H1 (cell line): ENCODE measurements around the gene ABHD14A. TPM values are rescaled to one million over a fixed set of nuclear protein-coding genes. Genes with fewer than 3 reads are reported as not detected.
A peak's percentile ranks its signal among the peaks of the same experiment; 100 is the strongest.

Experiments used
- CTCF ChIA-PET: fragments of 300-600 bp; sonication (Branson Sonifier 250); formaldehyde crosslinking; loops from one replicate; lab custom pipeline; 2021; ENCODE audit not compliant: partially characterized antibody; lab: Charles Lee
- POLR2A ChIA-PET: fragments of 300-600 bp; sonication (Branson Sonifier 250); formaldehyde crosslinking; loops from one replicate; lab custom pipeline; 2021; ENCODE audit warnings: inconsistent platforms; ENCODE audit not compliant: partially characterized antibody; lab: Charles Lee
- DNase-seq, 2 experiments: peaks; one replicate each; pipeline versions ENCODE4 v3.0.0 to v3.0.0-alpha.2; 2010 to 2022; ENCODE audit warnings: low spot score in 2 of 2, low read depth in 1 of 2, mixed read lengths in 1 of 2
- FAIRE-seq: peaks from 2 replicates; lab custom pipeline; 2011; peaks lifted over from hg19 to GRCh38; lab: Jason Lieb, UNC
- H2AFZ ChIP-seq: 2 replicates; pipeline ENCODE4 v1.8.1; 2012; ENCODE audit warnings: low read length, inconsistent platforms
- H2AK5ac ChIP-seq: 2 replicates; pipeline ENCODE4 v1.6.1; 2013; ENCODE audit warnings: low read depth, low read length
- H2BK120ac ChIP-seq: replicated peaks from 2 replicates; pipeline ENCODE3; 2013; ENCODE audit warnings: low read depth, low read length, inconsistent platforms
- H2BK12ac ChIP-seq: 2 replicates; pipeline ENCODE4 v1.6.1; 2013; ENCODE audit warnings: low read depth, low read length
- H2BK15ac ChIP-seq: 2 replicates; pipeline ENCODE4 v1.6.1; 2013; ENCODE audit warnings: low read length
- H2BK20ac ChIP-seq: 2 replicates; pipeline ENCODE4 v1.6.1; 2013; ENCODE audit warnings: low read length
- H2BK5ac ChIP-seq: 2 replicates; pipeline ENCODE4 v1.6.1; 2013; ENCODE audit warnings: low read depth, low read length
- H3K14ac ChIP-seq: 2 replicates; pipeline ENCODE4 v1.6.1; 2013; ENCODE audit warnings: inconsistent platforms; ENCODE audit not compliant: insufficient read length
- H3K18ac ChIP-seq: 2 replicates; pipeline ENCODE4 v1.6.1; 2013; ENCODE audit warnings: low read length; ENCODE audit errors: extremely low read depth
- H3K23ac ChIP-seq: 2 replicates; pipeline ENCODE4 v1.6.1; 2013; ENCODE audit warnings: inconsistent platforms; ENCODE audit not compliant: insufficient read length
- H3K23me2 ChIP-seq: 2 replicates; pipeline ENCODE4 v1.6.1; 2013; ENCODE audit warnings: low read depth, low read length
- H3K27ac ChIP-seq: 2 replicates; pipeline ENCODE4 v1.6.1; 2011; ENCODE audit warnings: low read depth, low read length, inconsistent platforms
- H3K27me3 ChIP-seq, 4 experiments: replicated peaks in 1 of 4; 1 replicate in 1 of 4; 2 replicates in 3 of 4; pipeline versions ENCODE4 v1.6.1 to v1.8.1; 2011 to 2013; ENCODE audit warnings: low read length in 3 of 4, mild to moderate bottlenecking in 3 of 4, inconsistent platforms in 2 of 4, mixed read lengths in 2 of 4, moderate library complexity in 1 of 4; ENCODE audit not compliant: control insufficient read depth in 3 of 4, insufficient read depth in 3 of 4; ENCODE audit errors: extremely low read depth in 1 of 4
- H3K36me3 ChIP-seq, 4 experiments: 2 replicates each; pipeline versions ENCODE4 v1.6.1 to v1.8.1; 2011 to 2013; ENCODE audit warnings: mild to moderate bottlenecking in 4 of 4, low read length in 3 of 4, moderate library complexity in 2 of 4, control low read depth in 1 of 4, inconsistent platforms in 1 of 4; ENCODE audit not compliant: insufficient read depth in 4 of 4, control insufficient read depth in 2 of 4
- H3K4ac ChIP-seq: replicated peaks from 2 replicates; pipeline ENCODE3; 2013; ENCODE audit warnings: low read length, low read depth, mixed read lengths, inconsistent platforms; ENCODE audit not compliant: insufficient read length
- H3K4me1 ChIP-seq, 4 experiments: replicated peaks in 1 of 4; 1 replicate in 1 of 4; 2 replicates in 3 of 4; pipeline versions ENCODE4 v1.6.1 to v1.8.1; 2011 to 2013; ENCODE audit warnings: low read length in 3 of 4, inconsistent platforms in 2 of 4, mixed read lengths in 1 of 4; ENCODE audit not compliant: insufficient read depth in 4 of 4, control insufficient read depth in 3 of 4
- H3K4me2 ChIP-seq, 2 experiments: 2 replicates each; pipeline versions ENCODE4 v1.6.1 to v1.8.1; 2011 to 2013; ENCODE audit warnings: low read depth in 2 of 2, low read length in 2 of 2, control low read depth in 1 of 2, inconsistent platforms in 1 of 2, mild to moderate bottlenecking in 1 of 2; ENCODE audit not compliant: insufficient read depth in 1 of 2
- H3K4me3 ChIP-seq, 4 experiments: fragments of 200-600, 300-600 bp in 1 of 4; sonication (generic), shearing (Covaris generic), sonication (Bioruptor Twin) in 1 of 4; 2 replicates each; pipeline versions ENCODE4 v1.5.1 to v1.8.1; 2011 to 2016; ENCODE audit warnings: low read length in 4 of 4, low read depth in 3 of 4, control low read depth in 2 of 4, inconsistent platforms in 2 of 4, mild to moderate bottlenecking in 2 of 4, mixed read lengths in 1 of 4, moderate library complexity in 1 of 4; ENCODE audit not compliant: insufficient read depth in 2 of 4; ENCODE audit errors: extremely low read depth in 1 of 4
- H3K56ac ChIP-seq: replicated peaks from 2 replicates; pipeline ENCODE3; 2013; ENCODE audit warnings: low read depth, mild to moderate bottlenecking, mixed read lengths, low read length, inconsistent platforms; ENCODE audit not compliant: insufficient read length
- H3K79me1 ChIP-seq: 2 replicates; pipeline ENCODE4 v1.6.1; 2013; ENCODE audit warnings: low read depth, low read length, control low read depth
- H3K79me2 ChIP-seq, 2 experiments: 2 replicates each; pipeline versions ENCODE4 v1.6.1 to v1.8.1; 2012 to 2013; ENCODE audit warnings: low read length in 2 of 2, mild to moderate bottlenecking in 2 of 2, inconsistent platforms in 1 of 2; ENCODE audit not compliant: insufficient read depth in 2 of 2, control insufficient read depth in 1 of 2
- H3K9ac ChIP-seq, 4 experiments: replicated peaks in 1 of 4; 1 replicate in 1 of 4; 2 replicates in 3 of 4; pipeline versions ENCODE4 v1.6.1 to v1.8.1; 2011 to 2013; ENCODE audit warnings: low read depth in 3 of 4, low read length in 3 of 4, control low read depth in 2 of 4, mild to moderate bottlenecking in 2 of 4, moderate library complexity in 2 of 4, inconsistent platforms in 1 of 4; ENCODE audit errors: extremely low read depth in 1 of 4
- H3K9me3 ChIP-seq, 2 experiments: 2 replicates each; pipeline versions ENCODE4 v1.6.1 to v1.8.1; 2012 to 2013; ENCODE audit warnings: mild to moderate bottlenecking in 2 of 2, moderate library complexity in 2 of 2, control low read depth in 1 of 2, inconsistent platforms in 1 of 2, low read depth in 1 of 2, low read length in 1 of 2, mixed read lengths in 1 of 2; ENCODE audit not compliant: insufficient read depth in 2 of 2
- H4K20me1 ChIP-seq, 2 experiments: replicated peaks in 1 of 2; 2 replicates each; pipeline versions ENCODE3 to v1.8.1; 2011 to 2013; ENCODE audit warnings: inconsistent platforms in 2 of 2, low read length in 2 of 2, mild to moderate bottlenecking in 1 of 2; ENCODE audit not compliant: insufficient read depth in 2 of 2, control insufficient read depth in 1 of 2
- H4K5ac ChIP-seq: 2 replicates; pipeline ENCODE4 v1.6.1; 2013; ENCODE audit warnings: low read length, low read depth, mixed read lengths, inconsistent platforms; ENCODE audit not compliant: insufficient read length
- H4K8ac ChIP-seq: 2 replicates; pipeline ENCODE4 v1.8.0; 2013; ENCODE audit warnings: mild to moderate bottlenecking, moderate library complexity, low read length, inconsistent platforms; ENCODE audit not compliant: insufficient read depth; ENCODE audit errors: extremely low read depth
- H4K91ac ChIP-seq: replicated peaks from 2 replicates; pipeline ENCODE3; 2013; ENCODE audit warnings: low read length, mixed read lengths, inconsistent platforms; ENCODE audit not compliant: insufficient read length
- CHD1 ChIP-seq: IDR thresholded peaks from 2 replicates; pipeline ENCODE4 v1.6.1; 2012; ENCODE audit warnings: low read depth, low read length, improper control_type of control experiment
- KDM1A ChIP-seq: fragments of 200-600, 300-600 bp; sonication (generic); IDR thresholded peaks from 2 replicates; pipeline ENCODE4 v1.7.1; 2016; ENCODE audit warnings: mild to moderate bottlenecking, low read length, borderline replicate concordance
- KDM5A ChIP-seq: fragments of 200-600 bp; IDR thresholded peaks from 2 replicates; pipeline ENCODE4 v1.7.1; 2012; ENCODE audit warnings: mild to moderate bottlenecking, low read length, inconsistent platforms, mixed read lengths
- NANOG ChIP-seq: IDR thresholded peaks from 2 replicates; pipeline ENCODE4 v1.6.1; 2011; ENCODE audit warnings: low read length, low read depth, mild to moderate bottlenecking, inconsistent platforms; ENCODE audit not compliant: insufficient read depth, poor library complexity, severe bottlenecking
- POLR2A ChIP-seq, 2 experiments: IDR thresholded peaks; 1 replicate in 1 of 2; 2 replicates in 1 of 2; pipeline ENCODE4 v1.6.1; 2011; ENCODE audit warnings: low read depth in 2 of 2, low read length in 2 of 2, mild to moderate bottlenecking in 2 of 2; ENCODE audit errors: control extremely low read depth in 1 of 2
- RBBP5 ChIP-seq: IDR thresholded peaks from 2 replicates; pipeline ENCODE4 v1.7.1; 2012; ENCODE audit warnings: low read depth, mild to moderate bottlenecking, inconsistent platforms, low read length, moderate library complexity, borderline replicate concordance
- SIX5 ChIP-seq: IDR thresholded peaks from 2 replicates; pipeline ENCODE4 v1.6.1; 2011; ENCODE audit warnings: mild to moderate bottlenecking, low read depth, low read length
- SUZ12 ChIP-seq: fragments of 200-600 bp; sonication (generic); IDR thresholded peaks from 2 replicates; pipeline ENCODE4 v1.6.1; 2012; ENCODE audit warnings: mild to moderate bottlenecking, inconsistent platforms, low read length, moderate library complexity, mixed read lengths
- USF2 ChIP-seq: IDR thresholded peaks from 2 replicates; pipeline ENCODE4 v1.6.1; 2011; ENCODE audit warnings: low read length, improper control_type of control experiment
- WGBS, 2 experiments: shearing (Covaris generic) in 1 of 2; methylation state at CpG; one replicate each; pipeline versions ENCODE4 v1.1.6 to v1.1.7; 2013 to 2015; ENCODE audit warnings: low lambda C conversion rate in 2 of 2, mixed read lengths in 2 of 2, inconsistent platforms in 1 of 2, low coverage in 1 of 2, missing lambda C conversion rate in 1 of 2; ENCODE audit not compliant: insufficient replicate concordance in 2 of 2, insufficient coverage in 1 of 2, insufficient read length in 1 of 2; ENCODE audit errors: extremely low coverage in 1 of 2, missing lambda C conversion rate in 1 of 2; 5-methylcytosine and 5-hydroxymethylcytosine counted together
- polyA plus RNA-seq, 7 experiments: library from polyadenylated mRNA; depleted of rRNA in 3 of 7; stranded (reverse) in 5 of 7; unstranded in 2 of 7; fragments of >200 nt in 5 of 7; fragments of 200-250 nt in 2 of 7; gene quantifications; 1 replicate in 5 of 7; 2 replicates in 1 of 7; 4 replicates in 1 of 7; pipeline versions ENCODE4 v1.2.1 to v1.2.3, GENCODE V29; 2011 to 2013; ENCODE audit warnings: missing spikeins in 2 of 7, mixed read lengths in 2 of 7
- total RNA-seq: library from RNA; stranded (reverse); fragmentation: NEBNext Ultra II Directional; extraction: Animal tissue kit (Norgen Biotek cat#: 25700); gene quantifications from 2 replicates; pipeline ENCODE4 v1.2.1, GENCODE V29; 2021

Gene ABHD14A
- total and polyA plus RNA-seq, 2 of the 8 experiments (the other 6 are each of a cell fraction or from before 2014, with no cell fraction given) = 4.6 to 9.8 TPM

DNA sequence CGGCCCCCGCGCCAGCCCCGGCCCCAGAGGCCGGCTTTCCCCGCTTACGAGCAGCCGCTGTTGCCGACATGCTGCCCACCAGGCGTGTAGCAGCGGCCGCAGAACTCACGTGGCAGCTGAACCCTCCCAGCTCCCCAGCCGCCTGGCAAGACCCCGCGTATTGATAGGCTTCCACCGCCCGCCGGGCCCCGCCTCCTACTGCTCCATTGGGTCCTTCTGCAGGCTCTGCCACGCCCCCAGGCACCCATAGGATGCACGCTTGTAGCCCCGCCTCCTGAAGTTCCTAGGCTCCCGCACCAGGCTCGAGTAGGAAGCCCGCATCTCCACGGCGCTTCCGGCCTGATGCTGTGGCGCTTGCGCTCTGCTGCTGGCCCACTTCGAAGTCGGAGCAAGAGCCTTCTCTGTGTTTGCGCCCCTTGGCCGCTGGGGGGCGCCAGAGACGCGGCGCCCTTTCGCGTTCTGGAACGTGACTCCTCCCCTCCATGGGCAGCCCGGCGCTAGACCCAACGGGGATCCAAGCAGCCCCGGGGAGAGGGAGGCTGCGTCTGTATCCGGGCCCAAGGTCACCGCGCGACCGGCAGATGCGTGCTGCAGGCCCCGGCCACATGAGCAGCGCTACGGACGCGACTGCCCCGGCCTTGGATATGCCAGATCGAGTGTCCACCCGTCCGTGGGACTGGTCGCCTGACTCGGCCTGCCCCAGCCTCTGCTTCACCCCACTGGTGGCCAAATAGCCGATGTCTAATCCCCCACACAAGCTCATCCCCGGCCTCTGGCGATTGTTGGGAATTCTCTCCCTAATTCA is 32.9 kb upstream of the ABHD14A start, which contains the start of the genes PARP3 and RRP9:
Gene PARP3 (plus strand): TSS at position 566 of the 805 bp plus-strand sequence. CDS start 993 bp downstream, outside the sequence.
Gene RRP9 (minus strand): TSS at position 107 of the 805 bp plus-strand sequence. CDS start 37 bp downstream, at position 70.
- H3K27ac ChIP-seq = no peak within 1 kb of the TSS
- H3K56ac ChIP-seq = peak within 1 kb of the TSS; percentile 55
- CTCF ChIA-PET = interaction anchor here (0.6 to 5.1 kb wide), 25 partner anchors 9 to 239 kb away, joined by 3 to 44 read pairs (median 5); partner anchors contain the start of genes ABHD14A, ABHD14B, ACY1 and GPR62
- no peak within 1 kb of the TSS for H3K14ac ChIP-seq
- peak within 1 kb of the TSS; percentile 55 to 70 (median 66) for H3K9ac ChIP-seq
- no peak within 1 kb of the TSS for H3K23ac ChIP-seq
- no peaks in the 10 kb centered on the region for H3K9me3 ChIP-seq
- peak within 1 kb of the TSS; percentile 92 to 96 for H3K4me2 ChIP-seq
- peak within 1 kb of the TSS; percentile 83 for H3K18ac ChIP-seq
- H2BK5ac ChIP-seq = peak within 1 kb of the TSS; percentile 71; the same call in 1 of the 2 replicates
- peaks cover 0 to 30% of the 10 kb centered on the region in 2 experiments; a peak in 3 of 4 replicates for H3K79me2 ChIP-seq
- peaks cover 3 to 16% of the 10 kb centered on the region in 2 experiments for H4K20me1 ChIP-seq
- H3K79me1 ChIP-seq = peaks cover 12% of the 10 kb centered on the region
- H2AK5ac ChIP-seq = no peak within 1 kb of the TSS
- peaks cover 5 to 12% (median 7%) of the 10 kb centered on the region in 4 experiments; a peak in 6 of 8 replicates for H3K36me3 ChIP-seq
- WGBS, 2 experiments = 9% methylated on average over 61 of the region's 67 CpGs; no CpG with 5 or more reads in 1 of the 2 experiments
- peak within 1 kb of the TSS; percentile 59 for H2BK120ac ChIP-seq
- H3K4ac ChIP-seq = peak within 1 kb of the TSS; percentile 96
- H3K4me3 ChIP-seq = peak within 1 kb of the TSS; percentile 50 to 88 (median 82)
- peaks cover 0 to 10% (median 4%) of the 10 kb centered on the region in 4 experiments; a peak in 4 of 7 replicates for H3K27me3 ChIP-seq
- POLR2A ChIA-PET = interaction anchor here (0.5 to 15.7 kb wide), 19 partner anchors 9 to 514 kb away, joined by 3 to 148 read pairs (median 5); partner anchors contain the start of genes ABHD14A, ABHD14B, ACY1 and GPR62
- H4K8ac ChIP-seq = peak within 1 kb of the TSS; percentile 88
- peak within 1 kb of the TSS; percentile 88; the same call in 1 of the 2 replicates for H2BK15ac ChIP-seq
- peak within 1 kb of the TSS; percentile 65; the same call in 1 of the 2 replicates for H2AFZ ChIP-seq
- H2BK12ac ChIP-seq = no peak within 1 kb of the TSS
- DNase-seq (peak; percentile 99 to 100), FAIRE-seq (peak; percentile 79)
- no peak within 1 kb of the TSS for H2BK20ac ChIP-seq
- H3K23me2 ChIP-seq = peaks cover 9% of the 10 kb centered on the region; the same call in 1 of the 2 replicates
- peak within 1 kb of the TSS; percentile 93 for H4K91ac ChIP-seq
- H3K4me1 ChIP-seq = peaks cover 2 to 13% (median 6%) of the 10 kb centered on the region in 4 experiments
- peak within 1 kb of the TSS; percentile 77 for H4K5ac ChIP-seq
- no peak for TF ChIP-seq SUZ12
- TF ChIP-seq NANOG = no peak
- peak in 1 of 2 experiments; percentile 71; a peak in 1 of 3 replicates for TF ChIP-seq POLR2A (IDR thresholded peaks at IDR 0.05; ENCODE audit: control extremely low read depth in 1 of 2, low read depth in 2 of 2, low read length in 2 of 2)
- no peak; the same call in 1 of the 2 replicates for TF ChIP-seq USF2
- no peak for TF ChIP-seq KDM5A
- TF ChIP-seq SIX5 = no peak
- TF ChIP-seq CHD1 = no peak
- no peak for TF ChIP-seq RBBP5
- TF ChIP-seq KDM1A = no peak
